IMR-90 (cell line): ENCODE data around the gene PTH1R. TPM values are rescaled to one million over a fixed set of nuclear protein-coding genes. Genes with fewer than 3 reads are reported as not detected.

Source experiments
- ATAC-seq: fragments of 200-7000 bp; cut with Tn5 transposase; 2 replicates; pipeline ENCODE4 v1.9.1; 2020; ENCODE audit warnings: low read depth, mild to moderate bottlenecking, moderate library complexity
- BruUV-seq: library from RNA; stranded (reverse); fragments of 400-500 nt; replicated peaks from 2 replicates; lab custom pipeline; 2021; lab: Mats Ljungman, UMichigan
- CTCF ChIA-PET: fragments of 300-600 bp; formaldehyde crosslinking; extraction: SDS; loops from one replicate; lab custom pipeline; 2021; ENCODE audit warnings: antibody characterized with exemption; lab: Yijun Ruan, JAX
- POLR2A ChIA-PET: fragments of 300-600 bp; sonication (Branson Sonifier 250); formaldehyde crosslinking; loops from one replicate; lab custom pipeline; 2022; ENCODE audit warnings: antibody characterized with exemption; ENCODE audit not compliant: unreplicated experiment; lab: Charles Lee
- DNase-seq: peaks from one replicate; pipeline ENCODE4 v3.0.0; 2013
- H2AFZ ChIP-seq: replicated peaks from 2 replicates; pipeline ENCODE3; 2013; ENCODE audit warnings: low read length, mild to moderate bottlenecking; ENCODE audit not compliant: poor library complexity
- H2AK5ac ChIP-seq: 2 replicates; pipeline ENCODE4 v1.6.1; 2013; ENCODE audit warnings: low read depth, low read length, inconsistent platforms
- H2AK9ac ChIP-seq: replicated peaks from 2 replicates; pipeline ENCODE3; 2013; ENCODE audit warnings: mild to moderate bottlenecking, low read depth, low read length, moderate library complexity; ENCODE audit not compliant: poor library complexity
- H2BK120ac ChIP-seq: 2 replicates; pipeline ENCODE4 v1.6.1; 2013; ENCODE audit warnings: low read depth, low read length, inconsistent platforms
- H2BK15ac ChIP-seq: 3 replicates; pipeline ENCODE4 v1.6.1; 2013; ENCODE audit warnings: low read depth, low read length, inconsistent platforms
- H2BK20ac ChIP-seq: 2 replicates; pipeline ENCODE4 v1.6.1; 2013; ENCODE audit warnings: low read depth, mild to moderate bottlenecking, inconsistent platforms, low read length, moderate library complexity
- H2BK5ac ChIP-seq: 2 replicates; pipeline ENCODE4 v1.6.1; 2013; ENCODE audit warnings: mild to moderate bottlenecking, low read depth, low read length, inconsistent platforms; ENCODE audit not compliant: poor library complexity, severe bottlenecking
- H3K14ac ChIP-seq: replicated peaks from 2 replicates; pipeline ENCODE4 v1.6.1; 2013; ENCODE audit warnings: low read depth, low read length, inconsistent platforms
- H3K18ac ChIP-seq: 2 replicates; pipeline ENCODE4 v1.6.1; 2013; ENCODE audit warnings: low read depth, low read length, control low read depth
- H3K23ac ChIP-seq: 2 replicates; pipeline ENCODE4 v1.6.1; 2013; ENCODE audit warnings: low read depth, low read length, inconsistent platforms
- H3K27ac ChIP-seq: 2 replicates; pipeline ENCODE4 v1.5.1; 2013; ENCODE audit warnings: mild to moderate bottlenecking, control low read depth, low read length; ENCODE audit not compliant: insufficient read depth
- H3K27me3 ChIP-seq: 2 replicates; pipeline ENCODE4 v1.6.1; 2013; ENCODE audit warnings: low read length; ENCODE audit not compliant: control insufficient read depth, insufficient read depth
- H3K36me3 ChIP-seq: 2 replicates; pipeline ENCODE4 v1.6.1; 2013; ENCODE audit warnings: low read length, mixed read lengths; ENCODE audit not compliant: control insufficient read depth, insufficient read depth
- H3K4ac ChIP-seq: 2 replicates; pipeline ENCODE4 v1.6.1; 2013; ENCODE audit warnings: low read depth, low read length, inconsistent platforms
- H3K4me1 ChIP-seq: 2 replicates; pipeline ENCODE4 v1.6.1; 2013; ENCODE audit warnings: low read length, mixed read lengths; ENCODE audit not compliant: control insufficient read depth, insufficient read depth
- H3K4me2 ChIP-seq: 2 replicates; pipeline ENCODE4 v1.6.1; 2013; ENCODE audit warnings: low read depth, mild to moderate bottlenecking, control low read depth, low read length, moderate library complexity
- H3K4me3 ChIP-seq: 2 replicates; pipeline ENCODE4 v1.5.1; 2013; ENCODE audit warnings: low read depth, mild to moderate bottlenecking, control low read depth, low read length, moderate library complexity; ENCODE audit not compliant: insufficient read depth
- H3K56ac ChIP-seq: 2 replicates; pipeline ENCODE4 v1.6.1; 2013; ENCODE audit warnings: low read length, inconsistent platforms; ENCODE audit not compliant: insufficient read depth; ENCODE audit errors: extremely low read depth
- H3K79me1 ChIP-seq, 2 experiments: 2 replicates each; pipeline ENCODE4 v1.6.1; 2013; ENCODE audit warnings: low read length in 2 of 2, inconsistent platforms in 1 of 2, low read depth in 1 of 2
- H3K9ac ChIP-seq: 2 replicates; pipeline ENCODE4 v1.6.1; 2013; ENCODE audit warnings: low read depth, low read length, control low read depth
- H3K9me1 ChIP-seq: 2 replicates; pipeline ENCODE4 v1.6.1; 2013; ENCODE audit warnings: low read length, inconsistent platforms; ENCODE audit not compliant: insufficient read depth
- H3K9me3 ChIP-seq: 2 replicates; pipeline ENCODE4 v1.6.1; 2013; ENCODE audit warnings: low read length; ENCODE audit not compliant: control insufficient read depth, insufficient read depth
- H4K20me1 ChIP-seq: 2 replicates; pipeline ENCODE4 v1.6.1; 2013; ENCODE audit warnings: low read length, inconsistent platforms; ENCODE audit not compliant: insufficient read depth
- H4K5ac ChIP-seq: 2 replicates; pipeline ENCODE4 v1.6.1; 2013; ENCODE audit warnings: mild to moderate bottlenecking, low read depth, low read length, control low read depth
- H4K8ac ChIP-seq, 2 experiments: 2 replicates each; pipeline ENCODE4 v1.6.1; 2013; ENCODE audit warnings: low read depth in 2 of 2, low read length in 2 of 2, control low read depth in 1 of 2, inconsistent platforms in 1 of 2
- H4K91ac ChIP-seq: 2 replicates; pipeline ENCODE4 v1.6.1; 2013; ENCODE audit warnings: low read depth, low read length, inconsistent platforms; ENCODE audit not compliant: insufficient read depth
- ELK1 ChIP-seq: fragments of 150-350 bp; IDR thresholded peaks from 2 replicates; pipeline ENCODE4 v1.6.1; 2016; ENCODE audit warnings: low read depth, mild to moderate bottlenecking, low read length, moderate library complexity, borderline replicate concordance
- FOS ChIP-seq: fragments of 150-350 bp; IDR thresholded peaks from 2 replicates; pipeline ENCODE4 v1.6.1; 2016; ENCODE audit warnings: low read depth, low read length
- MAFK ChIP-seq: IDR thresholded peaks from 2 replicates; pipeline ENCODE4 v1.6.1; 2012; ENCODE audit warnings: low read depth, low read length, improper control_type of control experiment
- MAZ ChIP-seq: IDR thresholded peaks from 2 replicates; pipeline ENCODE4 v1.6.1; 2012; ENCODE audit warnings: low read depth, mild to moderate bottlenecking, low read length, improper control_type of control experiment, moderate library complexity, borderline replicate concordance
- POLR2A ChIP-seq: IDR thresholded peaks from 2 replicates; pipeline ENCODE4 v1.6.1; 2012; ENCODE audit warnings: mild to moderate bottlenecking, low read depth, low read length
- RCOR1 ChIP-seq: IDR thresholded peaks from 2 replicates; pipeline ENCODE4 v1.6.1; 2012; ENCODE audit warnings: mild to moderate bottlenecking, low read length, improper control_type of control experiment; ENCODE audit not compliant: insufficient replicate concordance
- RFX5 ChIP-seq: IDR thresholded peaks from 2 replicates; pipeline ENCODE4 v1.8.0; 2012; ENCODE audit warnings: low read depth, mild to moderate bottlenecking, low read length, moderate library complexity
- WGBS, 2 experiments: methylation state at CpG; one replicate each; pipeline versions ENCODE4 v1.1.5 to v1.1.7; 2013; ENCODE audit warnings: missing lambda C conversion rate in 2 of 2; ENCODE audit not compliant: insufficient read length in 1 of 2; ENCODE audit errors: extremely low coverage in 2 of 2; 5-methylcytosine and 5-hydroxymethylcytosine counted together
- dilution Hi-C: fragments of 300-500 bp; cut with HindIII; formaldehyde crosslinking; loops from one replicate; pipeline ENCODE4 v1.14.3; 2018; ENCODE audit warnings: low sequenced_read_pairs; ENCODE audit not compliant: unreplicated experiment
- in situ Hi-C: fragments of 300-500 bp; cut with MboI; formaldehyde crosslinking; loops from 3 replicates; pipeline ENCODE4 v1.14.3; 2019; ENCODE audit warnings: low sequenced_read_pairs, inconsistent platforms, mixed read lengths
- intact Hi-C: fragments of 100-400 bp; cut with micrococcal nuclease; formaldehyde crosslinking; loops from 2 replicates; pipeline ENCODE4 v1.10.0; 2022
- polyA plus RNA-seq, 3 experiments: library from polyadenylated mRNA; depleted of rRNA; stranded (reverse); fragments of >200 nt; gene quantifications; 2 replicates each; pipeline ENCODE4 v1.2.3, GENCODE V29; 2012; ENCODE audit warnings: low replicate concordance in 1 of 3
- total RNA-seq: library from RNA; depleted of rRNA; stranded (reverse); fragments of >200 nt; gene quantifications from 2 replicates; pipeline ENCODE4 v1.2.3, GENCODE V29; 2012

PTH1R gene
- total and polyA plus RNA-seq, 2 of the 4 experiments (the other 2 are of a cell fraction): 0.15 to 0.18 TPM

GRCh38 chr3:46893146-46893748 is 15.7 kb downstream of the PTH1R start:
- Histone ChIP-seq H4K20me1 (peaks cover 4% of the 10 kb centered on the region), H2AFZ (no peak overlapping the region), H4K5ac (no peak overlapping the region), H3K27ac (no peak overlapping the region), H4K91ac (no peak overlapping the region), H2BK20ac (no peak overlapping the region), H3K56ac (no peak overlapping the region), H4K8ac (no peak overlapping the region), H3K27me3 (peaks cover 48% of the 10 kb centered on the region), H3K9ac (no peak overlapping the region), H3K36me3 (no peaks in the 10 kb centered on the region), H3K9me3 (no peaks in the 10 kb centered on the region), H3K9me1 (0 out of 2 replicates have a peak, but pooled peaks cover 3% of the 10 kb centered on the region), H3K4me3 (no peak overlapping the region), H3K14ac (no peak overlapping the region), H3K4me1 (no peaks in the 10 kb centered on the region; the same call in 1 of the 2 replicates), H3K79me1 (no peaks in the 10 kb centered on the region), H3K18ac (no peak overlapping the region), H2BK5ac (no peak overlapping the region), H3K4me2 (no peak overlapping the region), H2AK5ac (no peak overlapping the region), H2BK120ac (no peak overlapping the region), H2BK15ac (no peak overlapping the region), H3K4ac (no peak overlapping the region), H2AK9ac (peak overlapping the region; percentile 13), H3K23ac (no peak overlapping the region)
- ATAC-seq (no peak), DNase-seq (no peak)
- CTCF ChIA-PET: no interaction called here
- POLR2A ChIA-PET: no interaction called here
- WGBS, 2 experiments: no CpG with 5 or more reads among the region's 6 CpGs
- no TSS peak for BruUV-seq
- in situ Hi-C loops (loop anchor here (25.0 kb wide), 1 partner anchor 406 kb away; the partner anchor contains the start of gene RTP3), dilution Hi-C loops (no loop called here), intact Hi-C loops (no loop called here)
- TF ChIP-seq POLR2A (no peak), MAZ (no peak), ELK1 (no peak), RFX5 (no peak), FOS (no peak), RCOR1 (no peak), MAFK (no peak)
